Endodermal cell (in vitro differentiated cells): ENCODE measurements around the gene DCLK1. TPM values are rescaled to one million over a fixed set of nuclear protein-coding genes. Genes with fewer than 3 reads are reported as not detected.
A peak's percentile ranks its signal among the peaks of the same experiment; 100 is the strongest.

Source experiments
- DNase-seq: peaks from one replicate; pipeline ENCODE4 v3.0.0-alpha.2; 2017
- H3K27ac ChIP-seq: 2 replicates; pipeline ENCODE4 v1.5.1; 2013; ENCODE audit warnings: mild to moderate bottlenecking, low read depth, low read length, moderate library complexity
- H3K27me3 ChIP-seq: 2 replicates; pipeline ENCODE4 v1.6.1; 2013; ENCODE audit warnings: mild to moderate bottlenecking, low read length, moderate library complexity; ENCODE audit not compliant: insufficient read depth, control insufficient read depth, poor library complexity, severe bottlenecking
- H3K36me3 ChIP-seq: 2 replicates; pipeline ENCODE4 v1.7.0; 2013; ENCODE audit warnings: mild to moderate bottlenecking, low read length, moderate library complexity; ENCODE audit not compliant: control insufficient read depth, insufficient read depth
- H3K4me1 ChIP-seq: one replicate; pipeline ENCODE4 v1.7.0; 2013; ENCODE audit warnings: low read length; ENCODE audit not compliant: control insufficient read depth, insufficient read depth
- H3K4me3 ChIP-seq: 2 replicates; pipeline ENCODE4 v1.5.1; 2013; ENCODE audit warnings: mild to moderate bottlenecking, low read length, moderate library complexity
- H3K9ac ChIP-seq: 2 replicates; pipeline ENCODE4 v1.6.1; 2013; ENCODE audit warnings: mild to moderate bottlenecking, low read length, moderate library complexity; ENCODE audit not compliant: poor library complexity, severe bottlenecking; ENCODE audit errors: extremely low read depth
- H3K9me3 ChIP-seq: 2 replicates; pipeline ENCODE4 v1.6.1; 2013; ENCODE audit warnings: mild to moderate bottlenecking, low read length, moderate library complexity; ENCODE audit not compliant: control insufficient read depth
- H3K27ac Mint-ChIP-seq: 2 replicates; pipeline ENCODE4 v1.8.0; 2020; ENCODE audit warnings: mixed read lengths
- H3K27me3 Mint-ChIP-seq: 2 replicates; pipeline ENCODE4 v1.8.0; 2021; ENCODE audit warnings: mild to moderate bottlenecking, mixed read lengths; ENCODE audit not compliant: insufficient read depth
- H3K36me3 Mint-ChIP-seq: 2 replicates; pipeline ENCODE4 v1.8.0; 2020; ENCODE audit warnings: low read depth, mixed read lengths
- H3K4me1 Mint-ChIP-seq: 2 replicates; pipeline ENCODE4 v1.8.0; 2020; ENCODE audit warnings: mixed read lengths
- H3K4me3 Mint-ChIP-seq: 2 replicates; pipeline ENCODE4 v1.8.0; 2020; ENCODE audit warnings: mild to moderate bottlenecking, moderate library complexity, mixed read lengths
- H3K9me3 Mint-ChIP-seq: 2 replicates; pipeline ENCODE4 v1.8.0; 2020; ENCODE audit warnings: mild to moderate bottlenecking, mixed read lengths
- CTCF ChIP-seq: fragments of 200-600 bp; sonication (generic); conservative IDR thresholded peaks from 2 replicates; pipeline ENCODE4 v1.5.0; 2021; ENCODE audit warnings: antibody characterized with exemption, mild to moderate bottlenecking
- WGBS, 2 experiments: methylation state at CpG; one replicate each; pipeline versions ENCODE4 v1.1.5 to v1.1.7; 2013; ENCODE audit warnings: missing lambda C conversion rate in 2 of 2, mixed read lengths in 1 of 2; ENCODE audit not compliant: insufficient coverage in 1 of 2, insufficient read length in 1 of 2; 5-methylcytosine and 5-hydroxymethylcytosine counted together
- total RNA-seq, 2 donors: library from RNA; stranded (reverse); fragmentation: NEBNext Ultra II Directional in 1 of 2; extraction: Animal tissue kit (Norgen Biotek cat#: 25700) in 1 of 2; gene quantifications; 2 replicates in 1 of 2; 3 replicates in 1 of 2; pipeline ENCODE4 v1.2.1, GENCODE V29; 2021

The DCLK1 gene
- total RNA-seq, 2 donors from 2014 or later = 3.0 to 32.8 TPM

GRCh38 chr13:36088001-36088400 lies 43.2 kb downstream of the DCLK1 start:
- TF ChIP-seq CTCF = no peak
- WGBS, 2 experiments = 97 to 100% methylated on average over 2 of the region's 2 CpGs
- Mint-ChIP-seq H3K4me1 (peaks cover 24% of the 10 kb centered on the region), H3K36me3 (no peaks in the 10 kb centered on the region), H3K27ac (no peak overlapping the region), H3K9me3 (peaks cover 4% of the 10 kb centered on the region), H3K27me3 (no peaks in the 10 kb centered on the region), H3K4me3 (no peak overlapping the region)
- Histone ChIP-seq H3K36me3 (no peaks in the 10 kb centered on the region), H3K9ac (no peak overlapping the region), H3K4me1 (no peaks in the 10 kb centered on the region), H3K27ac (no peak overlapping the region), H3K9me3 (no peaks in the 10 kb centered on the region), H3K4me3 (no peak overlapping the region), H3K27me3 (no peaks in the 10 kb centered on the region)
- no peak for DNase-seq

GRCh38 chr13:36086117-36086516 lies 45.1 kb downstream of the DCLK1 start:
- H3K4me1 ChIP-seq = no peaks in the 10 kb centered on the region
- H3K4me1 Mint-ChIP-seq = peaks cover 26% of the 10 kb centered on the region
- no peaks in the 10 kb centered on the region for H3K36me3 ChIP-seq
- H3K9ac ChIP-seq = no peak overlapping the region
- H3K9me3 Mint-ChIP-seq = no peaks in the 10 kb centered on the region
- no peaks in the 10 kb centered on the region for H3K27me3 Mint-ChIP-seq
- no peak overlapping the region for H3K4me3 Mint-ChIP-seq
- no peak overlapping the region for H3K27ac Mint-ChIP-seq
- H3K36me3 Mint-ChIP-seq = no peaks in the 10 kb centered on the region
- H3K27ac ChIP-seq = no peak overlapping the region
- peak; percentile 78 for TF ChIP-seq CTCF
- H3K27me3 ChIP-seq = no peaks in the 10 kb centered on the region
- DNase-seq = peak; percentile 73
- 68 to 71% methylated on average over 3 of the region's 3 CpGs for WGBS, 2 experiments
- no peak overlapping the region for H3K4me3 ChIP-seq
- H3K9me3 ChIP-seq = no peaks in the 10 kb centered on the region

GRCh38 chr13:36084131-36084530 lies 47.1 kb downstream of the DCLK1 start:
- DNase-seq = no peak
- H3K27ac ChIP-seq = no peak overlapping the region
- H3K27me3 ChIP-seq = no peaks in the 10 kb centered on the region
- Mint-ChIP-seq H3K27ac (no peak overlapping the region), H3K4me1 (peaks cover 22% of the 10 kb centered on the region), H3K27me3 (no peaks in the 10 kb centered on the region), H3K4me3 (no peak overlapping the region), H3K9me3 (no peaks in the 10 kb centered on the region), H3K36me3 (no peaks in the 10 kb centered on the region)
- 80 to 92% methylated on average over 1 to 6 of the region's 6 CpGs for WGBS, 2 experiments
- no peak for TF ChIP-seq CTCF
- H3K36me3 ChIP-seq = no peaks in the 10 kb centered on the region
- no peak overlapping the region for H3K4me3 ChIP-seq
- no peaks in the 10 kb centered on the region for H3K9me3 ChIP-seq
- H3K9ac ChIP-seq = no peak overlapping the region
- no peaks in the 10 kb centered on the region for H3K4me1 ChIP-seq
